Breast epithelium (tissue), 3 donors: ENCODE results near the gene NUDT12.

Source experiments
- POLR2A ChIP-seq: fragments of 450-650 bp; IDR thresholded peaks from one replicate; pipeline ENCODE4 v1.6.1; 2016; ENCODE audit warnings: antibody characterized with exemption, mild to moderate bottlenecking, moderate library complexity
- TF ChIP-seq, protein P1 (sequence below), 3 donors: fragments of 450-650 bp; IDR thresholded peaks; one replicate each; pipeline ENCODE4 v1.5.1; 2016 to 2017; ENCODE audit warnings: antibody characterized with exemption in 3 of 3, mild to moderate bottlenecking in 3 of 3, moderate library complexity in 3 of 3

DNA sequence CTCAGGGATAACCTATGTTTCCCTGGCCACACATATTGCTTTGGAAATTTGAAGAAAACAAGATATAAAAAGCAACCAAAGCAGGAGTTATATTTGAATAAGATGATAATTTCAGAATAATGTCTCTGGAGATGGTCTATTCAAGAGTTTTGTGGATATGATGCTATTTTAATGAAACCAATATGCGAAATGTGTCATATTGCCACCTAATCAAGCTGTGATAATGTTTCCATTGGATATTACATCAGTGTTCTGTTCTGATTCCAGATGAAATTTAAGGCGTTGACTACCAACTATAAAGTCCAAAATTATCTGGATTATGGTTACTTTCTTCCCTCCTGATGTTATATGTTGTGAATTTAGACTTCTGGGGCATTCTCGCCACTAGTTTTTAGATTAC is 27.6 kb upstream of the NUDT12 start:
- no peak for TF ChIP-seq POLR2A
- TF ChIP-seq, protein P1, sequence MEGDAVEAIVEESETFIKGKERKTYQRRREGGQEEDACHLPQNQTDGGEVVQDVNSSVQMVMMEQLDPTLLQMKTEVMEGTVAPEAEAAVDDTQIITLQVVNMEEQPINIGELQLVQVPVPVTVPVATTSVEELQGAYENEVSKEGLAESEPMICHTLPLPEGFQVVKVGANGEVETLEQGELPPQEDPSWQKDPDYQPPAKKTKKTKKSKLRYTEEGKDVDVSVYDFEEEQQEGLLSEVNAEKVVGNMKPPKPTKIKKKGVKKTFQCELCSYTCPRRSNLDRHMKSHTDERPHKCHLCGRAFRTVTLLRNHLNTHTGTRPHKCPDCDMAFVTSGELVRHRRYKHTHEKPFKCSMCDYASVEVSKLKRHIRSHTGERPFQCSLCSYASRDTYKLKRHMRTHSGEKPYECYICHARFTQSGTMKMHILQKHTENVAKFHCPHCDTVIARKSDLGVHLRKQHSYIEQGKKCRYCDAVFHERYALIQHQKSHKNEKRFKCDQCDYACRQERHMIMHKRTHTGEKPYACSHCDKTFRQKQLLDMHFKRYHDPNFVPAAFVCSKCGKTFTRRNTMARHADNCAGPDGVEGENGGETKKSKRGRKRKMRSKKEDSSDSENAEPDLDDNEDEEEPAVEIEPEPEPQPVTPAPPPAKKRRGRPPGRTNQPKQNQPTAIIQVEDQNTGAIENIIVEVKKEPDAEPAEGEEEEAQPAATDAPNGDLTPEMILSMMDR (IDR thresholded peaks at IDR 0.05) = no peak
